ENCODE results near the gene NELL1. TPM values are rescaled to one million over a fixed set of nuclear protein-coding genes. Genes with fewer than 3 reads are reported as not detected.

The NELL1 gene
- total RNA-seq, 1 donor from 2014 or later, result not detected

- DNase-seq (ENCODE audit: low read depth), result no peak
These were observed 805.1 kb downstream of the NELL1 start for GRCh38 chr11:21474529-21474928.

- no peak for DNase-seq (ENCODE audit: low read depth)
These were observed 805.9 kb downstream of the NELL1 start for GRCh38 chr11:21475276-21475675.

GRCh38 chr11:21476588-21476987, 807.2 kb downstream of the NELL1 start:
- no peak for DNase-seq (ENCODE audit: low read depth)

- no peak for DNase-seq (ENCODE audit: low read depth)
These were observed 810.9 kb downstream of the NELL1 start for GRCh38 chr11:21480240-21480639.

- DNase-seq (ENCODE audit: low read depth), result no peak
These were observed 811.9 kb downstream of the NELL1 start for GRCh38 chr11:21481255-21481654.

GRCh38 chr11:21484039-21484438, 814.7 kb downstream of the NELL1 start:
- no peak for DNase-seq (ENCODE audit: low read depth)

- no peak for DNase-seq (ENCODE audit: low read depth)
These were observed 815.6 kb downstream of the NELL1 start for GRCh38 chr11:21485006-21485405.

GRCh38 chr11:21485426-21485825, 816.0 kb downstream of the NELL1 start:
- DNase-seq (ENCODE audit: low read depth), result no peak

GRCh38 chr11:21489416-21490115, 820.2 kb downstream of the NELL1 start:
- DNase-seq (ENCODE audit: low read depth), result no peak

- no peak for DNase-seq (ENCODE audit: low read depth)
These were observed 823.5 kb downstream of the NELL1 start for GRCh38 chr11:21492931-21493330.

GRCh38 chr11:21494946-21495345, 825.6 kb downstream of the NELL1 start:
- no peak for DNase-seq (ENCODE audit: low read depth)

- DNase-seq (ENCODE audit: low read depth), result no peak
These were observed 826.5 kb downstream of the NELL1 start for GRCh38 chr11:21495879-21496278.

- DNase-seq (ENCODE audit: low read depth), result no peak
These were observed 831.9 kb downstream of the NELL1 start for GRCh38 chr11:21501245-21501644.

- no peak for DNase-seq (ENCODE audit: low read depth)
These were observed 835.7 kb downstream of the NELL1 start for GRCh38 chr11:21505070-21505469.

GRCh38 chr11:21511835-21512440, 842.6 kb downstream of the NELL1 start:
- DNase-seq (ENCODE audit: low read depth), result peak; percentile 0

GRCh38 chr11:21514316-21514715, 844.9 kb downstream of the NELL1 start:
- no peak for DNase-seq (ENCODE audit: low read depth)

- no peak for DNase-seq (ENCODE audit: low read depth)
These were observed 850.9 kb downstream of the NELL1 start for GRCh38 chr11:21520244-21520643.

GRCh38 chr11:21529187-21529586, 859.8 kb downstream of the NELL1 start:
- DNase-seq (ENCODE audit: low read depth), result no peak

- DNase-seq (ENCODE audit: low read depth), result no peak
These were observed 864.9 kb downstream of the NELL1 start for GRCh38 chr11:21534288-21534687.

GRCh38 chr11:21537980-21538379, 868.6 kb downstream of the NELL1 start:
- DNase-seq (ENCODE audit: low read depth), result no peak

- no peak for DNase-seq (ENCODE audit: low read depth)
These were observed 871.9 kb downstream of the NELL1 start for GRCh38 chr11:21541187-21541751.

- no peak for DNase-seq (ENCODE audit: low read depth)
These were observed 874.5 kb downstream of the NELL1 start for GRCh38 chr11:21543901-21544300.

- no peak for DNase-seq (ENCODE audit: low read depth)
These were observed 876.3 kb downstream of the NELL1 start for GRCh38 chr11:21545699-21546098.
